ENCODE data around the gene LAMA3. TPM values are rescaled to one million over a fixed set of nuclear protein-coding genes. Genes with fewer than 3 reads are reported as not detected.

LAMA3 gene
- total and polyA plus RNA-seq, 2 of the 13 experiments (the other 11 are each of a cell fraction or from before 2014, with no cell fraction given), result 0.45 to 2.2 TPM

GRCh38 chr18:23855721-23856120 lies 166.5 kb downstream of the LAMA3 start:
- Histone ChIP-seq H3K4me2 (ENCODE audit: low read depth, low read length) (no peak overlapping the region), H4K20me1 (ENCODE audit: insufficient read depth, low read length) (no peaks in the 10 kb centered on the region), H3K79me2 (ENCODE audit: insufficient read depth, low read length) (no peaks in the 10 kb centered on the region), H3K27me3 (ENCODE audit: control insufficient read depth in 1 of 2, insufficient read depth in 2 of 2, low read length in 2 of 2) (no peaks in the 10 kb centered on the region), H3K36me3 (replicated peaks in 1 of 2; ENCODE audit: control insufficient read depth in 1 of 2, insufficient read depth in 2 of 2, low read length in 2 of 2) (no peaks in the 10 kb centered on the region), H3K27ac (ENCODE audit: extremely low read length, insufficient read depth, low read length) (no peak overlapping the region), H3K4me3 (replicated peaks in 1 of 3; ENCODE audit: insufficient read depth in 1 of 3, low read depth in 2 of 3, low read length in 3 of 3) (no peak overlapping the region), H3K4me1 (ENCODE audit: insufficient read depth, low read length) (peaks cover 41% of the 10 kb centered on the region), H3K9ac (ENCODE audit: insufficient read depth, low read depth, low read length) (no peak overlapping the region), H2AFZ (ENCODE audit: low read length) (no peak overlapping the region), H3K9me3 (ENCODE audit: low read length) (no peaks in the 10 kb centered on the region)
- ATAC-seq (no peak), FAIRE-seq (no peak), DNase-seq (ENCODE audit: low spot score) (no peak)
- no TSS peak for BruUV-seq (replicated peaks)
- whole genome bisulfite sequencing (ENCODE audit: low lambda C conversion rate), result 76% methylated on average over 5 of the region's 5 CpGs
- ChIA-PET POLR2A (no interaction called here), CTCF (ENCODE audit: low intra/inter-chr PET ratio, low total read pairs) (no interaction called here)
- TF ChIP-seq ZNF800 (CRISPR knock-in tag; IDR thresholded peaks at IDR 0.05), result no peak
- no peak for TF ChIP-seq FOXA3 (CRISPR knock-in tag; IDR thresholded peaks at IDR 0.05)
- TF ChIP-seq ZNF232 (CRISPR knock-in tag; IDR thresholded peaks at IDR 0.05; ENCODE audit: borderline replicate concordance), result no peak
- peak; percentile 82 for TF ChIP-seq MAFF (IDR thresholded peaks at IDR 0.05; ENCODE audit: low read depth, low read length)
- no peak for TF ChIP-seq ZFP41 (CRISPR knock-in tag; IDR thresholded peaks at IDR 0.05; ENCODE audit: borderline replicate concordance)
- peak; percentile 63 to 85 for TF ChIP-seq MAFK (conservative IDR thresholded peaks at IDR 0.05 in 1 of 2, IDR thresholded peaks at IDR 0.05 in 1 of 2; ENCODE audit: low read length in 2 of 2)
- in situ Hi-C loops (cut with HindIII; ENCODE audit: extremely low pct_ligation_motif_present, low pct_unique_long_range_greater_than_20kb) (no loop called here), intact Hi-C loops (cut with micrococcal nuclease; ENCODE audit: unreplicated experiment) (no loop called here)

GRCh38 chr18:23856466-23857163 lies 167.4 kb downstream of the LAMA3 start:
- DNase-seq (ENCODE audit: low spot score) (no peak), ATAC-seq (no peak), FAIRE-seq (no peak)
- Histone ChIP-seq H4K20me1 (ENCODE audit: insufficient read depth, low read length) (no peaks in the 10 kb centered on the region), H3K4me1 (ENCODE audit: insufficient read depth, low read length) (peaks cover 37% of the 10 kb centered on the region), H3K27ac (ENCODE audit: extremely low read length, insufficient read depth, low read length) (no peak overlapping the region), H3K36me3 (replicated peaks in 1 of 2; ENCODE audit: control insufficient read depth in 1 of 2, insufficient read depth in 2 of 2, low read length in 2 of 2) (no peaks in the 10 kb centered on the region), H2AFZ (ENCODE audit: low read length) (no peak overlapping the region), H3K9ac (ENCODE audit: insufficient read depth, low read depth, low read length) (no peak overlapping the region), H3K9me3 (ENCODE audit: low read length) (no peaks in the 10 kb centered on the region), H3K79me2 (ENCODE audit: insufficient read depth, low read length) (no peaks in the 10 kb centered on the region), H3K27me3 (ENCODE audit: control insufficient read depth in 1 of 2, insufficient read depth in 2 of 2, low read length in 2 of 2) (no peaks in the 10 kb centered on the region), H3K4me3 (replicated peaks in 1 of 3; ENCODE audit: insufficient read depth in 1 of 3, low read depth in 2 of 3, low read length in 3 of 3) (no peak overlapping the region), H3K4me2 (ENCODE audit: low read depth, low read length) (no peak overlapping the region)
- intact Hi-C loops (cut with micrococcal nuclease; ENCODE audit: unreplicated experiment), result no loop called here
- POLR2A ChIA-PET, result no interaction called here
- TF ChIP-seq ZNF552 (CRISPR knock-in tag; IDR thresholded peaks at IDR 0.05; ENCODE audit: borderline replicate concordance) (no peak), FOSL2 (CRISPR knock-in tag; IDR thresholded peaks at IDR 0.05) (peak; percentile 40; the same call in 1 of the 2 replicates)
- WGBS (ENCODE audit: low lambda C conversion rate), result 73% methylated on average over 5 of the region's 5 CpGs
- CTCF ChIA-PET (ENCODE audit: low intra/inter-chr PET ratio, low total read pairs), result no interaction called here
- BruUV-seq (replicated peaks), result no TSS peak
- in situ Hi-C loops (cut with HindIII; ENCODE audit: extremely low pct_ligation_motif_present, low pct_unique_long_range_greater_than_20kb), result no loop called here
